GM21529 (cell line): ENCODE measurements around the gene RASA3.
"Not testable (repeated sequence)": the region's sequence is repeated elsewhere in the genome, so short reads cannot be mapped to it uniquely, and the experiment has no call there.

Experiments
- ATAC-seq: cut with Tn5 transposase; IDR thresholded peaks from one replicate; pipeline ENCODE4 v1.9.1; 2021; ENCODE audit not compliant: unreplicated experiment

RASA3 gene

GRCh38 chr13:114132419-114133121 lies at the start of gene RASA3:
RASA3 (minus strand) TSS chr13:114132623; CDS start chr13:114132489, 134 bp downstream.
- ATAC-seq = peak; percentile 61

GRCh38 chr13:114179087-114179658 lies 46.8 kb upstream of the RASA3 start, which contains the start of gene CFAP97D2:
CFAP97D2 (plus strand) TSS chr13:114179257; CDS start chr13:114179331, 74 bp downstream.
- no peak for ATAC-seq

GRCh38 chr13:114177245-114178010 lies 45.0 kb upstream of the RASA3 start:
- no peak for ATAC-seq

GRCh38 chr13:114176359-114176902 lies 44.0 kb upstream of the RASA3 start:
- ATAC-seq = not testable (repeated sequence)

GRCh38 chr13:114174529-114174961 lies 42.1 kb upstream of the RASA3 start:
- no peak for ATAC-seq

- ATAC-seq = no peak
Observed at GRCh38 chr13:114173745-114174144, 41.3 kb upstream of the RASA3 start.

- no peak for ATAC-seq
Observed at GRCh38 chr13:114173272-114173671, 40.8 kb upstream of the RASA3 start.

GRCh38 chr13:114167885-114168284 lies 35.5 kb upstream of the RASA3 start:
- no peak for ATAC-seq

- ATAC-seq = no peak
Observed at GRCh38 chr13:114167426-114167825, 35.0 kb upstream of the RASA3 start.

- no peak for ATAC-seq
Observed at GRCh38 chr13:114166381-114167131, 34.1 kb upstream of the RASA3 start.

GRCh38 chr13:114164681-114165429 lies 32.4 kb upstream of the RASA3 start:
- ATAC-seq = no peak

- no peak for ATAC-seq
Observed at GRCh38 chr13:114164053-114164452, 31.6 kb upstream of the RASA3 start.

- ATAC-seq = no peak
Observed at GRCh38 chr13:114162533-114162922, 30.1 kb upstream of the RASA3 start.

- ATAC-seq = no peak
Observed at GRCh38 chr13:114161644-114162532, 29.5 kb upstream of the RASA3 start.

GRCh38 chr13:114161028-114161556 lies 28.7 kb upstream of the RASA3 start:
- no peak for ATAC-seq

GRCh38 chr13:114158869-114159666 lies 26.6 kb upstream of the RASA3 start:
- ATAC-seq = not testable (repeated sequence)

- ATAC-seq = no peak
Observed at GRCh38 chr13:114157869-114158495, 25.6 kb upstream of the RASA3 start.
